Testis (tissue), 3 donors: Measurements from ENCODE around the gene STK35. TPM values are rescaled to one million over a fixed set of nuclear protein-coding genes. Genes with fewer than 3 reads are reported as not detected.

Source experiments
- DNase-seq: peaks from one replicate; pipeline ENCODE4 v3.0.0-alpha.2; 2019
- H3K27ac ChIP-seq, 2 donors: fragments of 200-600 bp; sonication (generic); one replicate each; pipeline ENCODE4 v1.5.1; 2019
- H3K27me3 ChIP-seq: fragments of 200-600 bp; sonication (generic); one replicate; pipeline ENCODE4 v1.5.1; 2019
- H3K36me3 ChIP-seq: fragments of 200-600 bp; sonication (generic); one replicate; pipeline ENCODE4 v1.5.1; 2017; ENCODE audit warnings: low read depth; ENCODE audit errors: missing control alignments
- H3K4me1 ChIP-seq: fragments of 200-600 bp; sonication (generic); one replicate; pipeline ENCODE4 v1.5.1; 2019
- H3K4me3 ChIP-seq, 2 donors: fragments of 200-600 bp; sonication (generic); one replicate each; pipeline ENCODE4 v1.5.1; 2017 to 2019
- H3K9me3 ChIP-seq: fragments of 200-600 bp; sonication (generic); one replicate; pipeline ENCODE4 v1.5.1; 2017
- CTCF ChIP-seq, 3 experiments: fragments of 450-650 bp in 2 of 3; fragments of 200-600 bp in 1 of 3; sonication (generic) in 1 of 3; IDR thresholded peaks; one replicate each; pipeline ENCODE4 v1.5.1; 2016 to 2019; ENCODE audit warnings: antibody characterized with exemption in 3 of 3, mild to moderate bottlenecking in 2 of 3, moderate library complexity in 1 of 3
- POLR2A ChIP-seq: fragments of 450-650 bp; IDR thresholded peaks from one replicate; pipeline ENCODE4 v1.6.1; 2017; ENCODE audit warnings: antibody characterized with exemption, mild to moderate bottlenecking, moderate library complexity
- WGBS, 2 donors: methylation state at CpG; one replicate each; pipeline ENCODE4 v1.1.5; 2018; 5-methylcytosine and 5-hydroxymethylcytosine counted together
- intact Hi-C: fragments of 100-400 bp; cut with DNase I; formaldehyde crosslinking; loops from one replicate; pipeline ENCODE4 v1.15.1; 2023; ENCODE audit warnings: low total_unique reads
- polyA plus RNA-seq: library from polyadenylated mRNA; stranded (reverse); fragments of 350-450 nt; fragmentation: Illumina TruSeq; extraction: RNeasy Lipid Tissue Mini Kit (QIAGEN cat#74804); gene quantifications from one replicate; pipeline ENCODE4 v1.2.3, GENCODE V29; 2014; ENCODE audit warnings: low read depth, low replicate concordance; ENCODE audit not compliant: insufficient read depth
- total RNA-seq, 2 donors: library from RNA; depleted of rRNA; stranded (reverse); fragments of >200 nt; gene quantifications; one replicate each; pipeline ENCODE4 v1.2.3, GENCODE V29; 2016

The STK35 gene
- total and polyA plus RNA-seq, 3 donors from 2014 or later, result 46.3 to 82.8 (median 73.0) TPM

GRCh38 chr20:2135013-2135412 is 33.4 kb downstream of the STK35 start:
- DNase-seq, result no peak
- no peak overlapping the region for H3K4me3 ChIP-seq
- H3K27me3 ChIP-seq, result no peaks in the 10 kb centered on the region
- no peaks in the 10 kb centered on the region for H3K9me3 ChIP-seq
- no peak overlapping the region for H3K27ac ChIP-seq
- no peak for TF ChIP-seq CTCF (IDR thresholded peaks at IDR 0.05)
- TF ChIP-seq POLR2A, result no peak
- H3K36me3 ChIP-seq, result no peaks in the 10 kb centered on the region
- WGBS, 2 donors, result 68 to 75% methylated on average over 4 of the region's 4 CpGs
- H3K4me1 ChIP-seq, result peaks cover 6% of the 10 kb centered on the region
- intact Hi-C loops, result no loop called here

- no peak overlapping the region for H3K27ac ChIP-seq
- H3K36me3 ChIP-seq, result no peaks in the 10 kb centered on the region
- intact Hi-C loops, result no loop called here
- H3K4me1 ChIP-seq, result peaks cover 6% of the 10 kb centered on the region
- TF ChIP-seq CTCF (IDR thresholded peaks at IDR 0.05), result no peak
- no peak for TF ChIP-seq POLR2A
- WGBS, 2 donors, result 67 to 81% methylated on average over 3 to 4 of the region's 4 CpGs
- H3K9me3 ChIP-seq, result no peaks in the 10 kb centered on the region
- H3K4me3 ChIP-seq, result no peak overlapping the region
- DNase-seq, result no peak
- H3K27me3 ChIP-seq, result no peaks in the 10 kb centered on the region
Measured at GRCh38 chr20:2136275-2136674, 34.6 kb downstream of the STK35 start.

GRCh38 chr20:2137552-2138201 is 36.0 kb downstream of the STK35 start:
- Histone ChIP-seq H3K9me3 (no peaks in the 10 kb centered on the region), H3K4me3 (no peak overlapping the region), H3K27ac (no peak overlapping the region), H3K4me1 (peaks cover 6% of the 10 kb centered on the region), H3K27me3 (no peaks in the 10 kb centered on the region), H3K36me3 (no peaks in the 10 kb centered on the region)
- intact Hi-C loops, result no loop called here
- no peak for TF ChIP-seq CTCF (IDR thresholded peaks at IDR 0.05)
- DNase-seq, result no peak
- 85 to 87% methylated on average over 11 of the region's 11 CpGs for WGBS, 2 donors

- Histone ChIP-seq H3K4me3 (no peak overlapping the region), H3K4me1 (peaks cover 6% of the 10 kb centered on the region), H3K27me3 (no peaks in the 10 kb centered on the region), H3K9me3 (no peaks in the 10 kb centered on the region), H3K36me3 (no peaks in the 10 kb centered on the region), H3K27ac (no peak overlapping the region)
- TF ChIP-seq POLR2A, result no peak
- no peak for TF ChIP-seq CTCF (IDR thresholded peaks at IDR 0.05)
- DNase-seq, result no peak
- 88 to 96% methylated on average over 2 of the region's 2 CpGs for WGBS, 2 donors
- intact Hi-C loops, result no loop called here
Measured at GRCh38 chr20:2138396-2138795, 36.8 kb downstream of the STK35 start.

- Histone ChIP-seq H3K4me3 (no peak overlapping the region), H3K36me3 (no peaks in the 10 kb centered on the region), H3K27me3 (no peaks in the 10 kb centered on the region), H3K9me3 (no peaks in the 10 kb centered on the region), H3K27ac (no peak overlapping the region), H3K4me1 (peaks cover 6% of the 10 kb centered on the region)
- DNase-seq, result no peak
- no peak for TF ChIP-seq POLR2A
- no peak for TF ChIP-seq CTCF (IDR thresholded peaks at IDR 0.05)
- WGBS, 2 donors, result 85 to 98% methylated on average over 6 of the region's 6 CpGs
- intact Hi-C loops, result no loop called here
Measured at GRCh38 chr20:2139250-2139649, 37.6 kb downstream of the STK35 start.
